GM23338 (cell line): ENCODE data around the gene NGEF.

Source experiments
- CREB1 ChIP-seq: fragments of 250-450 bp; sonication (Bioruptor Pico); IDR thresholded peaks from 2 replicates; pipeline ENCODE4 v1.5.0; 2020; ENCODE audit warnings: low read depth, mild to moderate bottlenecking, moderate library complexity
- CTCF ChIP-seq, 2 experiments: fragments of 200-600 bp in 1 of 2; sonication (generic) in 1 of 2; conservative IDR thresholded peaks; 2 replicates each; pipeline versions ENCODE4 v1.5.1 to v1.6.1; 2016 to 2017; ENCODE audit warnings: antibody characterized with exemption in 2 of 2, low read depth in 2 of 2, mild to moderate bottlenecking in 2 of 2, moderate library complexity in 1 of 2
- EZH2 ChIP-seq: fragments of 200-600 bp; sonication (generic); IDR thresholded peaks from one replicate; pipeline ENCODE4 v1.8.0; 2017; ENCODE audit warnings: antibody characterized with exemption, mild to moderate bottlenecking, low read depth; ENCODE audit not compliant: unreplicated experiment
- EZH2phosphoT487 ChIP-seq: fragments of 200-600 bp; sonication (generic); IDR thresholded peaks from one replicate; pipeline ENCODE4 v1.8.1; 2018; ENCODE audit warnings: antibody characterized with exemption; ENCODE audit not compliant: unreplicated experiment
- POLR2AphosphoS5 ChIP-seq: IDR thresholded peaks from 2 replicates; pipeline ENCODE4 v1.6.1; 2016; ENCODE audit warnings: antibody characterized with exemption, low read depth
- REST ChIP-seq: IDR thresholded peaks from one replicate; pipeline ENCODE4 v1.6.1; 2018; ENCODE audit warnings: antibody characterized with exemption; ENCODE audit not compliant: unreplicated experiment

GRCh38 chr2:232842689-232843088 is 170.4 kb downstream of the NGEF start:
- TF ChIP-seq CTCF (conservative IDR thresholded peaks at IDR 0.05; ENCODE audit: low read depth in 2 of 2) (no peak), EZH2 (no peak), POLR2AphosphoS5 (no peak), REST (no peak), EZH2phosphoT487 (no peak), CREB1 (CRISPR knock-in tag) (no peak)
